Mesenchymal stem cell (in vitro differentiated cells and primary cell): ENCODE results near the gene BGLAP.
A peak's percentile ranks its signal among the peaks of the same experiment; 100 is the strongest.

Source experiments
- DNase-seq: peaks from one replicate; pipeline ENCODE4 v3.0.0-alpha.2; 2013
- H2AFZ ChIP-seq: one replicate; pipeline ENCODE4 v1.6.1; 2013; ENCODE audit warnings: low read depth, mild to moderate bottlenecking, control low read depth, inconsistent platforms, low read length, moderate library complexity
- H2AK5ac ChIP-seq: 2 replicates; pipeline ENCODE4 v1.6.1; 2013; ENCODE audit warnings: low read length, moderate library complexity, mild to moderate bottlenecking, inconsistent platforms; ENCODE audit not compliant: severe bottlenecking
- H2BK120ac ChIP-seq: one replicate; pipeline ENCODE4 v1.6.1; 2013; ENCODE audit warnings: low read depth, mild to moderate bottlenecking, inconsistent platforms, low read length, moderate library complexity
- H2BK12ac ChIP-seq, 2 experiments: one replicate each; pipeline ENCODE4 v1.6.1; 2013; ENCODE audit warnings: inconsistent platforms in 2 of 2, low read length in 2 of 2, mild to moderate bottlenecking in 2 of 2, moderate library complexity in 2 of 2, control low read depth in 1 of 2
- H2BK15ac ChIP-seq: one replicate; pipeline ENCODE4 v1.6.1; 2013; ENCODE audit warnings: mild to moderate bottlenecking, low read depth, inconsistent platforms; ENCODE audit not compliant: poor library complexity, severe bottlenecking
- H2BK5ac ChIP-seq: 2 replicates; pipeline ENCODE4 v1.6.1; 2013; ENCODE audit warnings: low read depth, mild to moderate bottlenecking, low read length, control low read depth, inconsistent platforms; ENCODE audit not compliant: poor library complexity, severe bottlenecking
- H3K14ac ChIP-seq, 2 experiments: one replicate each; pipeline ENCODE4 v1.6.1; 2013; ENCODE audit warnings: inconsistent platforms in 2 of 2, low read length in 2 of 2, control low read depth in 1 of 2, mild to moderate bottlenecking in 1 of 2, moderate library complexity in 1 of 2
- H3K18ac ChIP-seq, 2 experiments: one replicate each; pipeline ENCODE4 v1.6.1; 2013; ENCODE audit warnings: inconsistent platforms in 2 of 2, low read length in 2 of 2, control low read depth in 1 of 2, low read depth in 1 of 2, mild to moderate bottlenecking in 1 of 2
- H3K23ac ChIP-seq, 2 experiments: one replicate each; pipeline ENCODE4 v1.6.1; 2013; ENCODE audit warnings: inconsistent platforms in 2 of 2, low read length in 2 of 2, mild to moderate bottlenecking in 2 of 2, moderate library complexity in 2 of 2, control low read depth in 1 of 2
- H3K27ac ChIP-seq: 2 replicates; pipeline ENCODE4 v1.5.1; 2013; ENCODE audit warnings: mild to moderate bottlenecking, moderate library complexity, low read length, control low read depth, inconsistent platforms; ENCODE audit not compliant: poor library complexity, severe bottlenecking
- H3K27me3 ChIP-seq, 2 experiments: 2 replicates each; pipeline versions ENCODE4 v1.6.1 to v1.7.0; 2013; ENCODE audit warnings: low read length in 2 of 2, mild to moderate bottlenecking in 2 of 2, moderate library complexity in 2 of 2, control low read depth in 1 of 2, inconsistent platforms in 1 of 2; ENCODE audit not compliant: control insufficient read depth in 1 of 2, insufficient read depth in 1 of 2
- H3K36me3 ChIP-seq, 2 experiments: 2 replicates each; pipeline versions ENCODE4 v1.6.1 to v1.7.0; 2013; ENCODE audit warnings: low read length in 2 of 2, control low read depth in 1 of 2, inconsistent platforms in 1 of 2, low read depth in 1 of 2, mild to moderate bottlenecking in 1 of 2; ENCODE audit not compliant: insufficient read depth in 2 of 2, control insufficient read depth in 1 of 2
- H3K4ac ChIP-seq, 2 experiments: one replicate each; pipeline ENCODE4 v1.6.1; 2013; ENCODE audit warnings: inconsistent platforms in 2 of 2, low read length in 2 of 2, mild to moderate bottlenecking in 2 of 2, moderate library complexity in 2 of 2, control low read depth in 1 of 2, low read depth in 1 of 2
- H3K4me1 ChIP-seq: 2 replicates; pipeline ENCODE4 v1.6.1; 2013; ENCODE audit warnings: low read depth, low read length, control low read depth; ENCODE audit not compliant: control insufficient read depth, insufficient read depth
- H3K4me2 ChIP-seq: 2 replicates; pipeline ENCODE4 v1.6.1; 2013; ENCODE audit warnings: low read length, mild to moderate bottlenecking, inconsistent platforms; ENCODE audit not compliant: poor library complexity, severe bottlenecking
- H3K4me3 ChIP-seq, 2 experiments: 2 replicates each; pipeline versions ENCODE4 v1.5.1 to v1.7.0; 2013; ENCODE audit warnings: low read length in 2 of 2, mild to moderate bottlenecking in 2 of 2, control low read depth in 1 of 2, low read depth in 1 of 2; ENCODE audit not compliant: insufficient read depth in 1 of 2
- H3K79me1 ChIP-seq: replicated peaks from 2 replicates; pipeline ENCODE4 v1.6.1; 2013; ENCODE audit warnings: mild to moderate bottlenecking, control low read depth, low read length, inconsistent platforms; ENCODE audit not compliant: poor library complexity, severe bottlenecking
- H3K9ac ChIP-seq: 2 replicates; pipeline ENCODE4 v1.7.0; 2013; ENCODE audit warnings: mild to moderate bottlenecking, low read length, moderate library complexity
- H3K9me3 ChIP-seq: 2 replicates; pipeline ENCODE4 v1.7.0; 2013; ENCODE audit warnings: mild to moderate bottlenecking, low read length; ENCODE audit not compliant: control insufficient read depth
- H4K8ac ChIP-seq: one replicate; pipeline ENCODE4 v1.6.1; 2013; ENCODE audit warnings: inconsistent platforms, mild to moderate bottlenecking, low read length, moderate library complexity
- H4K91ac ChIP-seq: one replicate; pipeline ENCODE4 v1.6.1; 2013; ENCODE audit warnings: mild to moderate bottlenecking, low read length, inconsistent platforms
- WGBS: methylation state at CpG from one replicate; pipeline ENCODE4 v1.1.7; 2013; ENCODE audit warnings: mixed read lengths; 5-methylcytosine and 5-hydroxymethylcytosine counted together

Gene BGLAP

DNA sequence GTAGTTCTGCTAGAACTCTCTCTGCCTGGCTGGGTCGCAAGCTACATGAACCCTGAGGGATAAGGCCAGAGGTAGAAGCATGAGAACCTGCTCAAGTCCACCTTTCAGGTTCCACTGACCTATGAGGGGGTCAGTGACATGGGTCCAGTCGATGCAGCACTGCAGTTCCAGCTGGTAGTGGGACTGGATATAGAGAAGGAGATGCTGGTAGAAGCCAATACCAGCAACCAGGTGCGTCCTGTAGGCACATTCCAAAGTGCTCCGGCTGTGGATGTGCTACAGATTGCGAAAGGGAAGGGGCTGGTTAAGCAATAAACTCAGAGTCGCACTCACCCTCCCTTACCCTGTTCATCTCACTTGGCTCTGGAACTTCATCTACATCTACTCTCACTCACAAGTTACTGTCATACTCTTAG is 35.0 kb downstream of the BGLAP start:
- no peak overlapping the region for H4K91ac ChIP-seq
- no peak overlapping the region for H2BK5ac ChIP-seq
- no peaks in the 10 kb centered on the region for H3K27me3 ChIP-seq
- no peak overlapping the region for H2AFZ ChIP-seq
- H3K14ac ChIP-seq: no peak overlapping the region
- H3K4me1 ChIP-seq: peaks cover 9% of the 10 kb centered on the region
- no peak overlapping the region for H3K4ac ChIP-seq
- no peak for DNase-seq
- no peak overlapping the region for H3K4me3 ChIP-seq
- H2BK120ac ChIP-seq: no peak overlapping the region
- H3K9ac ChIP-seq: peak overlapping the region; percentile 25
- H2BK12ac ChIP-seq: no peak overlapping the region
- 81% methylated on average over 6 of the region's 6 CpGs for WGBS
- peaks cover 53 to 74% of the 10 kb centered on the region in 2 experiments for H3K36me3 ChIP-seq
- no peak overlapping the region for H3K23ac ChIP-seq
- no peak overlapping the region for H3K27ac ChIP-seq
- no peak overlapping the region for H2AK5ac ChIP-seq
- H2BK15ac ChIP-seq: no peak overlapping the region
- peaks cover 31% of the 10 kb centered on the region for H3K79me1 ChIP-seq
- no peaks in the 10 kb centered on the region for H3K9me3 ChIP-seq
- H4K8ac ChIP-seq: no peak overlapping the region
- no peak overlapping the region for H3K4me2 ChIP-seq
- no peak overlapping the region for H3K18ac ChIP-seq

DNA sequence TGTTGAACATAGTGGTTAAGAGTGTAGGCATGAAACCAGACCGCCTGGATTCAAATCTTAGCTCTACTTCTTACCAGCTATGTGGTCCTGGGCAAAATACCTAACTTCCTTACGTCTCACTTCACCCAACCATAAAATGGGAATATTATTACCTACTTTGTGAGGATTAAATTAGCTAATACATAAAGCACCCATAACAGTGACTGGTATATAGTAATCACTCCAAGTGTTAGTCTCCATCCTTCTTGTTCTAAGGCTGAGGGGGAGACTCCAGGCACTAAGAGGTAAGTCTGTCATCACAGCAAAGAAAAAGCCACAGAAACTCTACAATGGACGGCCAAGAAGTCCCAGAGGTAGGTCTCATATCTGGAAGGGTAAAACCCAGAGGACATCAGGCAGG is 37.9 kb downstream of the BGLAP start:
- H4K8ac ChIP-seq: no peak overlapping the region
- H2BK12ac ChIP-seq: no peak overlapping the region
- no peak overlapping the region for H3K14ac ChIP-seq
- peaks cover 29 to 45% of the 10 kb centered on the region in 2 experiments for H3K36me3 ChIP-seq
- 92% methylated on average over 1 of the region's 3 CpGs for WGBS
- H3K27ac ChIP-seq: no peak overlapping the region
- no peak overlapping the region for H3K4me3 ChIP-seq
- H3K23ac ChIP-seq: no peak overlapping the region
- no peak overlapping the region for H3K4ac ChIP-seq
- no peak overlapping the region for H3K4me2 ChIP-seq
- no peak overlapping the region for H2AK5ac ChIP-seq
- no peak overlapping the region for H2BK15ac ChIP-seq
- no peak overlapping the region for H2BK5ac ChIP-seq
- no peak overlapping the region for H2AFZ ChIP-seq
- no peaks in the 10 kb centered on the region for H3K9me3 ChIP-seq
- no peak overlapping the region for H3K9ac ChIP-seq
- no peak overlapping the region for H3K18ac ChIP-seq
- H4K91ac ChIP-seq: no peak overlapping the region
- H3K27me3 ChIP-seq: no peaks in the 10 kb centered on the region
- H3K79me1 ChIP-seq: peaks cover 24% of the 10 kb centered on the region
- H3K4me1 ChIP-seq: peaks cover 9% of the 10 kb centered on the region
- no peak overlapping the region for H2BK120ac ChIP-seq
- DNase-seq: no peak

DNA sequence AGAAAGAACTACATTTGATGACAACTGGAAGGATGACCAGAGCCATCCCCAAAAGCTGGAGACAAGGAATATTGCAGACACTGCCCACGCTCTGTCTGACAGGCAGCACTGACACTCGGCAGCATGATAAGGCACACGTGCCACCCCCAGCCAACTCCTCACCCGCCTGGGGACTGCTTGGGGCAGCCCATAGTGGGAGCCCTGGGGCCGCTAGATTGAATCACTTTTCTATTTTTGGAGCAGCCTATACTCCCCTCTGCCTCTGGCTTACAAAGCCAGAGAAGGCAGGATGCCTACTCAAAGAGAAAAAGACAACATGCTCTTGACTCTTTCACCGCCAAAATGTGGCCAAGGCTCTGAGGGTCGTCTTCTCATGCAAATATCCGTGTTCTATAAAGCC is 39.3 kb downstream of the BGLAP start:
- peaks cover 9% of the 10 kb centered on the region for H3K4me1 ChIP-seq
- peaks cover 35 to 39% of the 10 kb centered on the region in 2 experiments for H3K36me3 ChIP-seq
- no peaks in the 10 kb centered on the region for H3K9me3 ChIP-seq
- H4K91ac ChIP-seq: no peak overlapping the region
- no peak overlapping the region for H3K4ac ChIP-seq
- H3K79me1 ChIP-seq: peaks cover 25% of the 10 kb centered on the region
- H3K4me3 ChIP-seq: peak overlapping the region in 1 of 2 experiments; percentile 89
- H2BK120ac ChIP-seq: no peak overlapping the region
- peak; percentile 74 for DNase-seq
- no peak overlapping the region for H2AK5ac ChIP-seq
- H3K4me2 ChIP-seq: peak overlapping the region; percentile 83
- no peaks in the 10 kb centered on the region for H3K27me3 ChIP-seq
- H3K23ac ChIP-seq: no peak overlapping the region
- no peak overlapping the region for H4K8ac ChIP-seq
- no peak overlapping the region for H3K14ac ChIP-seq
- no peak overlapping the region for H2BK12ac ChIP-seq
- no peak overlapping the region for H2BK5ac ChIP-seq
- H2AFZ ChIP-seq: no peak overlapping the region
- no peak overlapping the region for H3K27ac ChIP-seq
- no peak overlapping the region for H3K18ac ChIP-seq
- WGBS: 53% methylated on average over 8 of the region's 8 CpGs
- no peak overlapping the region for H2BK15ac ChIP-seq
- H3K9ac ChIP-seq: peak overlapping the region; percentile 89

DNA sequence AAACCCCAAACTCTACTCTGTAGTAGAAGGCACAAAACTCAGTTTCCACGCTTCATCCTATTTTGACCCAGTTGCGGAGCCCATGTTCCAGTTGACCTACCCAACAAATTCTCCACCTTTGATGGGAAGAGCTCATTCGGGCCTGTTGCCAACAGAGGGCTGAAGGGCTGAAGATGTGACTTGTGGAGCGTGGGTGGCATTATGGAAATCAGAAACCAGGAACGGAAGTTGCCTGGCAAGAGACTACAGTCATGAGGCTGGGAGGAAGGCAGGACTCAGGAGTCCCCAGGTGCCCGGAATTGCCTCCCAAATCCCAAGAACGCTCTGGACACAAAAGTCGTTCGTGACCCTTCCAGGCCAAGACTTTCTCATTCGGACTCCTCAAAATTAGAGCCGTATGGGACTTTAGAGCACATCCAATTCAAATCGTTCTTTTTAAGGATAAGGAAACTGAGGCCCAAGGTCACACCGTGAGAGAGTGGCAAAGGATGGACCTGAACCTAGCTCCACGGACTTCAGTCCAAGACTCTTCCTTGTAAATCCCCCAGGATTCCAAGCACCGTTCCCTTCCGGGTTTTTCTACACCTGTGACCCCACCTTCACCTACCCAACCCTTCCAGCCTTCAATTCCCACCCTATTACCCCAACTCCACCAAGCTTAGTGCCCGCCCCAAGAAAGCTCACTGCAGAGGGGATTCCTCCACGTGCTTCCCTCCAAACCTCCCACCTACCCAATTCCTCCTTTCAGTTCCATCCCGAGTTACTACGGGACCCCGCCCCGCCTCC is 39.9 kb downstream of the BGLAP start:
- DNase-seq: peak; percentile 30
- peak overlapping the region; percentile 10 for H3K27ac ChIP-seq
- H3K27me3 ChIP-seq: no peaks in the 10 kb centered on the region
- no peaks in the 10 kb centered on the region for H3K9me3 ChIP-seq
- no peak overlapping the region for H2BK120ac ChIP-seq
- H4K8ac ChIP-seq: no peak overlapping the region
- peaks cover 25% of the 10 kb centered on the region for H3K79me1 ChIP-seq
- H2BK15ac ChIP-seq: no peak overlapping the region
- no peak overlapping the region for H2BK5ac ChIP-seq
- H3K14ac ChIP-seq: peak overlapping the region in 1 of 2 experiments; percentile 31
- H2AK5ac ChIP-seq: peak overlapping the region; percentile 37
- peak overlapping the region; percentile 89 for H3K4me3 ChIP-seq
- H3K4ac ChIP-seq: peak overlapping the region in 1 of 2 experiments; percentile 71
- WGBS: 18% methylated on average over 22 of the region's 22 CpGs
- no peak overlapping the region for H3K23ac ChIP-seq
- peak overlapping the region; percentile 89 for H3K9ac ChIP-seq
- peaks cover 9% of the 10 kb centered on the region for H3K4me1 ChIP-seq
- H2BK12ac ChIP-seq: no peak overlapping the region
- peak overlapping the region; percentile 83 for H3K4me2 ChIP-seq
- no peak overlapping the region for H4K91ac ChIP-seq
- H3K36me3 ChIP-seq: peaks cover 37% of the 10 kb centered on the region in 2 experiments
- H3K18ac ChIP-seq: peak overlapping the region in 1 of 2 experiments; percentile 79
- H2AFZ ChIP-seq: no peak overlapping the region
